ENCODE results near the gene ASPHD2.
"Not testable (repeated sequence)": the region's sequence is repeated elsewhere in the genome, so short reads cannot be mapped to it uniquely, and the experiment has no call there.

The ASPHD2 gene

DNA sequence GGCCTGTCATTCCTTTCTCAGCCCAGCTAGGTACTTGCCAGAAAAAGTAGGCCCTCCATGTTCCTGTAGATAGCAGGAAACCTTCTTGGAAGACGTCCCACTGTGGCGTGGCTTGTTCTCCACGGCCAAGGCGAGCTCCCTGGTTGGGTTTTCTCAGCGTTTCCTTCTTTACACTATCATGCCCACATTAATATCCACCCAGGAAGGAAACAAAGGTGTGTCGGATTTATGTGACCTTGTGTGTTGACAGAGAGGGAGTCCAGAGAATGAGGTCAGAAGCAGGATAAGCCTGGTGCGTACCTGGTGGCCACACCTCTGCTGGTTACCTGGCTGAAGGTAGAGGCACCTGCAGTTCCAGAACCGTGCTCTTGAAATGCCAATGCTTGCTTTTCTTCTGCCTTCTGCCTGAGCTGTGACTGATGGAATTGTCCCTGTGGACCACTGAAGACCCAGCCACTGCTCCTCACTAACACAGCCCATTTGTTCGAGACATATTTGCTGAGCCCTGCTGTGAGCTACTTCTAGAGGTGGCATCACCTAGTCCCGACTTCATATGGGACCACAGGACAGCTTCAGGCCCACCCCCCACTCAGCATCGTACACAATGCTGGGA lies 7.9 kb downstream of the ASPHD2 start:
- DNase-seq (no peak), ATAC-seq (ENCODE audit: insufficient read depth, low read depth) (no peak)
- Histone ChIP-seq H3K27me3 (ENCODE audit: insufficient read depth, low read length, poor library complexity) (no peaks in the 10 kb centered on the region), H3K4me1 (ENCODE audit: insufficient read depth, low read length) (no peaks in the 10 kb centered on the region), H3K4me3 (ENCODE audit: low read depth in 1 of 2, low read length in 2 of 2) (no peak overlapping the region), H2AFZ (ENCODE audit: low read depth, low read length) (no peak overlapping the region), H4K20me1 (ENCODE audit: insufficient read depth, low read length) (0 out of 2 replicates have a peak, but pooled peaks cover 3% of the 10 kb centered on the region), H3K4me2 (ENCODE audit: insufficient read depth, low read length) (no peak overlapping the region), H3K27ac (ENCODE audit: low read length) (no peak overlapping the region), H3K9ac (ENCODE audit: low read depth, low read length) (no peak overlapping the region), H3K9me3 (ENCODE audit: insufficient read depth, low read length, severe bottlenecking) (no peaks in the 10 kb centered on the region), H3K79me2 (ENCODE audit: insufficient read depth, low read length) (no peaks in the 10 kb centered on the region), H3K36me3 (ENCODE audit: insufficient read depth, low read length) (peaks cover 8% of the 10 kb centered on the region; the same call in 1 of the 2 replicates)
- no peak for TF ChIP-seq EZH2 (IDR thresholded peaks at IDR 0.05; ENCODE audit: borderline replicate concordance, low read depth, low read length, severe bottlenecking)
- TF ChIP-seq, protein P1, sequence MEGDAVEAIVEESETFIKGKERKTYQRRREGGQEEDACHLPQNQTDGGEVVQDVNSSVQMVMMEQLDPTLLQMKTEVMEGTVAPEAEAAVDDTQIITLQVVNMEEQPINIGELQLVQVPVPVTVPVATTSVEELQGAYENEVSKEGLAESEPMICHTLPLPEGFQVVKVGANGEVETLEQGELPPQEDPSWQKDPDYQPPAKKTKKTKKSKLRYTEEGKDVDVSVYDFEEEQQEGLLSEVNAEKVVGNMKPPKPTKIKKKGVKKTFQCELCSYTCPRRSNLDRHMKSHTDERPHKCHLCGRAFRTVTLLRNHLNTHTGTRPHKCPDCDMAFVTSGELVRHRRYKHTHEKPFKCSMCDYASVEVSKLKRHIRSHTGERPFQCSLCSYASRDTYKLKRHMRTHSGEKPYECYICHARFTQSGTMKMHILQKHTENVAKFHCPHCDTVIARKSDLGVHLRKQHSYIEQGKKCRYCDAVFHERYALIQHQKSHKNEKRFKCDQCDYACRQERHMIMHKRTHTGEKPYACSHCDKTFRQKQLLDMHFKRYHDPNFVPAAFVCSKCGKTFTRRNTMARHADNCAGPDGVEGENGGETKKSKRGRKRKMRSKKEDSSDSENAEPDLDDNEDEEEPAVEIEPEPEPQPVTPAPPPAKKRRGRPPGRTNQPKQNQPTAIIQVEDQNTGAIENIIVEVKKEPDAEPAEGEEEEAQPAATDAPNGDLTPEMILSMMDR (IDR thresholded peaks at IDR 0.05; ENCODE audit: borderline replicate concordance, extremely low read depth, low read length, poor library complexity, severe bottlenecking) = no peak

DNA sequence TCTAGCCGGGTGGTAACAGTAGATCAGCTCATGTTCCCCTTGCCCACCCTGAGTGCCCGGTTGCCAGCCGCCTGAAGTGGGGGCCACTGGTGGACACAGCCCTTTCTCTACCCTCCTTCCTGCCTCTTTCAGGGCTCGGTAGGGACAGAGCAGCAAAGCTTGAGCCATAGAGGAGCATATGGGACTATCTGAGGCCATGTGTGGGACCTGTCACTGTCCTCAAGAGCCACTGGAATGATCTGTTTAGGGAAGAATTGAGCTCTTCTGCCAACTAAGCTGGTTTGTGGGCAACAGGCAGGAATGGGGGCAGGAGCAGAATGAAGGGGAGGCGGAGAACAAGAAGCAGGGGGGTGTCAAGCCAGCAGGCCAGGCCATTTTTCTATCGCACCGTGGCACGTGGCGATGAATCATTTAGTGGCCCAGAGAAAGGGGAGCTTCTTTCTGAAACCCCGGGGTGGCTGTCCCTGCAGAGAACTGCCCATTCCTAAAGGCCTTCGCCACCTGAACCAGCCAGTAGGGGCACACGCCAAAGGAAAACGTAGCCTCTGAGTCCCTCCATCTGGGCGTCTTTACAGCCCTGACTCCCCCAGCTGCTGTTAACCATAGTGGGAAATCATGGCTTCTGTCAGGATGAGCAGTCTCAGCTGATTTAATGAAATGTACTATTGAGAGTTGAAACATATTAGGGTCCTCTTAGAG lies 8.8 kb downstream of the ASPHD2 start:
- no peaks in the 10 kb centered on the region for H3K4me1 ChIP-seq (ENCODE audit: insufficient read depth, low read length)
- H3K4me3 ChIP-seq (ENCODE audit: low read depth in 1 of 2, low read length in 2 of 2) = no peak overlapping the region
- peaks cover 9% of the 10 kb centered on the region; the same call in 1 of the 2 replicates for H3K36me3 ChIP-seq (ENCODE audit: insufficient read depth, low read length)
- H3K27ac ChIP-seq (ENCODE audit: low read length) = no peak overlapping the region
- peaks cover 3% of the 10 kb centered on the region; the same call in 1 of the 2 replicates for H4K20me1 ChIP-seq (ENCODE audit: insufficient read depth, low read length)
- no peak overlapping the region for H3K9ac ChIP-seq (ENCODE audit: low read depth, low read length)
- no peaks in the 10 kb centered on the region for H3K27me3 ChIP-seq (ENCODE audit: insufficient read depth, low read length, poor library complexity)
- no peaks in the 10 kb centered on the region for H3K9me3 ChIP-seq (ENCODE audit: insufficient read depth, low read length, severe bottlenecking)
- H3K4me2 ChIP-seq (ENCODE audit: insufficient read depth, low read length) = no peak overlapping the region
- ATAC-seq (ENCODE audit: insufficient read depth, low read depth) (no peak), DNase-seq (no peak)
- no peaks in the 10 kb centered on the region for H3K79me2 ChIP-seq (ENCODE audit: insufficient read depth, low read length)
- H2AFZ ChIP-seq (ENCODE audit: low read depth, low read length) = no peak overlapping the region
- TF ChIP-seq, protein P1 (IDR thresholded peaks at IDR 0.05; ENCODE audit: borderline replicate concordance, extremely low read depth, low read length, poor library complexity, severe bottlenecking) = no peak
- TF ChIP-seq EZH2 (IDR thresholded peaks at IDR 0.05; ENCODE audit: borderline replicate concordance, low read depth, low read length, severe bottlenecking) = no peak

DNA sequence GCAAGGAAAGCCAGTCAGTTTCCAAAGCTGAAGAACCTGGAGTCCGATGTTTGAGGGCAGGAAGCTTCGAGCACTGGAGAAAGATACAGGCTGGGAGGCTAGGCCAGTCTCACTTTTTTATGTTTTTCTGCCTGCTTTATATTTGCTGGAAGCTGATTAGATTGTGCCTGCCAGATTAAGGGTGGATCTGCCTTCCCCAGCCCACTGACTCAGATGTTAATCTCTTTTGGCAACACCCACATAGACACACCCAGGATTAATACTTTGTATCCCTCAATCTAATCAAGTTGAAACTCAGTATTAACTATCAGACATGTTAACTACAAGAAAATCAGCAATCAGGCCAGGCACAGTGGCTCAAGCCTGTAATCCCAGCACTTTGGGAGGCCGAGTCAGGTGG lies 9.7 kb downstream of the ASPHD2 start:
- not testable (repeated sequence) for H3K27ac ChIP-seq (ENCODE audit: low read length); H3K9me3 ChIP-seq (ENCODE audit: insufficient read depth, low read length, severe bottlenecking); DNase-seq; H3K36me3 ChIP-seq (ENCODE audit: insufficient read depth, low read length); H3K4me2 ChIP-seq (ENCODE audit: insufficient read depth, low read length); H4K20me1 ChIP-seq (ENCODE audit: insufficient read depth, low read length); H3K79me2 ChIP-seq (ENCODE audit: insufficient read depth, low read length); ATAC-seq (ENCODE audit: insufficient read depth, low read depth); H3K4me3 ChIP-seq (ENCODE audit: low read depth in 1 of 2, low read length in 2 of 2); H3K4me1 ChIP-seq (ENCODE audit: insufficient read depth, low read length); H2AFZ ChIP-seq (ENCODE audit: low read depth, low read length); H3K27me3 ChIP-seq (ENCODE audit: insufficient read depth, low read length, poor library complexity); H3K9ac ChIP-seq (ENCODE audit: low read depth, low read length)

DNA sequence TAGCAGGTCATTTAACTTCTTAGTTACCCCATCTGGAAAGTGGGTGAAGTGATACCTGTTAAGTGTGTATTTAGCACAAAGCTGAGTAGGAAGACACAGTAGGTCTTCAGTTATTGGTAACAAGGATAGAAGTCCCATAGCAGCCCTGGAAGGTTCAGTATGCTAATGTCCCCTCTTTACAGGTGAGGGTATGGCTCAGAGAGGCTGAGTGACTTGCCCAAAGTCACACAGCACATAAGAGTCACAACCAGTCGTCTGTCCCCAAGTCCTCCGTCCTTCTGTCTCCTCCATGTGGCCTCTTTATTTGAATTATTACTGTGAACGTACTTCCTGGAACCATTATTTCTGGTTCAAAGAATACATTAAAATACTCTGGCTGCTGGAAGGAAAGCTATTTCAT lies 10.5 kb downstream of the ASPHD2 start:
- H3K9ac ChIP-seq (ENCODE audit: low read depth, low read length) = no peak overlapping the region
- H3K36me3 ChIP-seq (ENCODE audit: insufficient read depth, low read length) = 0 out of 2 replicates have a peak, but pooled peaks cover 2% of the 10 kb centered on the region
- no peak overlapping the region for H3K4me3 ChIP-seq (ENCODE audit: low read depth in 1 of 2, low read length in 2 of 2)
- H3K4me1 ChIP-seq (ENCODE audit: insufficient read depth, low read length) = no peaks in the 10 kb centered on the region
- H4K20me1 ChIP-seq (ENCODE audit: insufficient read depth, low read length) = peaks cover 3% of the 10 kb centered on the region; the same call in 1 of the 2 replicates
- no peak overlapping the region for H2AFZ ChIP-seq (ENCODE audit: low read depth, low read length)
- TF ChIP-seq, protein P1 (IDR thresholded peaks at IDR 0.05; ENCODE audit: borderline replicate concordance, extremely low read depth, low read length, poor library complexity, severe bottlenecking) = no peak
- TF ChIP-seq EZH2 (IDR thresholded peaks at IDR 0.05; ENCODE audit: borderline replicate concordance, low read depth, low read length, severe bottlenecking) = no peak
- no peak for ATAC-seq (ENCODE audit: insufficient read depth, low read depth)
- no peaks in the 10 kb centered on the region for H3K9me3 ChIP-seq (ENCODE audit: insufficient read depth, low read length, severe bottlenecking)
- no peaks in the 10 kb centered on the region for H3K27me3 ChIP-seq (ENCODE audit: insufficient read depth, low read length, poor library complexity)
- no peaks in the 10 kb centered on the region for H3K79me2 ChIP-seq (ENCODE audit: insufficient read depth, low read length)
- no peak overlapping the region for H3K27ac ChIP-seq (ENCODE audit: low read length)
- no peak for DNase-seq
- H3K4me2 ChIP-seq (ENCODE audit: insufficient read depth, low read length) = no peak overlapping the region
